Lower leg skin (tissue), 4 donors: ENCODE results near the gene CAMKK1. TPM values are rescaled to one million over a fixed set of nuclear protein-coding genes. Genes with fewer than 3 reads are reported as not detected.

Experiments used
- DNase-seq, 2 donors: peaks; one replicate each; pipeline ENCODE4 v3.0.0-alpha.2; 2019; ENCODE audit warnings: low spot score in 2 of 2
- H3K4me3 ChIP-seq: fragments of 200-600 bp; sonication (generic); 2 replicates; pipeline ENCODE4 v1.5.1; 2017; ENCODE audit warnings: mild to moderate bottlenecking, low read depth; ENCODE audit not compliant: poor library complexity, severe bottlenecking
- POLR2A ChIP-seq, 2 donors: fragments of 450-650 bp; IDR thresholded peaks; one replicate each; pipeline ENCODE4 v1.6.1; 2016 to 2017; ENCODE audit warnings: antibody characterized with exemption in 2 of 2, mild to moderate bottlenecking in 1 of 2, moderate library complexity in 1 of 2
- WGBS, 2 donors: methylation state at CpG; one replicate each; pipeline ENCODE4 v1.1.5; 2018; 5-methylcytosine and 5-hydroxymethylcytosine counted together
- intact Hi-C: fragments of 100-400 bp; cut with DNase I; formaldehyde crosslinking; loops from one replicate; pipeline ENCODE4 v1.15.0; 2023; ENCODE audit warnings: low total_unique reads
- total RNA-seq, 4 donors: library from RNA; depleted of rRNA; stranded (reverse); fragments of >200 nt; gene quantifications; one replicate each; pipeline ENCODE4 v1.1.0, GENCODE V29; 2016
- TF ChIP-seq, protein P1 (sequence below), 3 donors: fragments of 450-650 bp; IDR thresholded peaks; one replicate each; pipeline ENCODE4 v1.5.1; 2016; ENCODE audit warnings: antibody characterized with exemption in 3 of 3, mild to moderate bottlenecking in 3 of 3, moderate library complexity in 2 of 3

Gene CAMKK1
- total RNA-seq, 4 donors from 2014 or later = 7.3 to 21.2 (median 14.6) TPM

DNA sequence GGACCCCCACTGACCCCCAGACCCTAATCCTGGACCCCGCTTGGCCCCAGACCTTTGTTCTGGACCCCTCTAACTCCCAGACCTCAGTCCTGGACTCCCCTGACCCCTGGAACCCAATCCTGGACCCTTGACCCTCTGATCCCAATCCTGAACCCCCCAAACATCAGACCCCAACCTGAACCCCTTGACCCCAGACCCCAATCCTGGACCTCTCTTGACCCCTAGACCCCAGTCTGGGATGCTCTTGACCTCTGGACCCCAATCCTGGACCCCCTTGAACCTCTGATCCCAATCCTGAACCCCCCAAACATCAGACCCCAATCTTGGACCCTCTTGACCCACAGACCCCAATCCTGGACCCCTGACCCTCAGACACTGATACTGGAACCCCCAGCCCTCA, 36.9 kb upstream of the CAMKK1 start:
- DNase-seq = no peak
- intact Hi-C loops = no loop called here
- no peak for TF ChIP-seq POLR2A (IDR thresholded peaks at IDR 0.05)
- TF ChIP-seq, protein P1, sequence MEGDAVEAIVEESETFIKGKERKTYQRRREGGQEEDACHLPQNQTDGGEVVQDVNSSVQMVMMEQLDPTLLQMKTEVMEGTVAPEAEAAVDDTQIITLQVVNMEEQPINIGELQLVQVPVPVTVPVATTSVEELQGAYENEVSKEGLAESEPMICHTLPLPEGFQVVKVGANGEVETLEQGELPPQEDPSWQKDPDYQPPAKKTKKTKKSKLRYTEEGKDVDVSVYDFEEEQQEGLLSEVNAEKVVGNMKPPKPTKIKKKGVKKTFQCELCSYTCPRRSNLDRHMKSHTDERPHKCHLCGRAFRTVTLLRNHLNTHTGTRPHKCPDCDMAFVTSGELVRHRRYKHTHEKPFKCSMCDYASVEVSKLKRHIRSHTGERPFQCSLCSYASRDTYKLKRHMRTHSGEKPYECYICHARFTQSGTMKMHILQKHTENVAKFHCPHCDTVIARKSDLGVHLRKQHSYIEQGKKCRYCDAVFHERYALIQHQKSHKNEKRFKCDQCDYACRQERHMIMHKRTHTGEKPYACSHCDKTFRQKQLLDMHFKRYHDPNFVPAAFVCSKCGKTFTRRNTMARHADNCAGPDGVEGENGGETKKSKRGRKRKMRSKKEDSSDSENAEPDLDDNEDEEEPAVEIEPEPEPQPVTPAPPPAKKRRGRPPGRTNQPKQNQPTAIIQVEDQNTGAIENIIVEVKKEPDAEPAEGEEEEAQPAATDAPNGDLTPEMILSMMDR (IDR thresholded peaks at IDR 0.05) = no peak
- H3K4me3 ChIP-seq = no peak overlapping the region
- WGBS, 2 donors = 100% methylated on average over 1 of the region's 1 CpG

DNA sequence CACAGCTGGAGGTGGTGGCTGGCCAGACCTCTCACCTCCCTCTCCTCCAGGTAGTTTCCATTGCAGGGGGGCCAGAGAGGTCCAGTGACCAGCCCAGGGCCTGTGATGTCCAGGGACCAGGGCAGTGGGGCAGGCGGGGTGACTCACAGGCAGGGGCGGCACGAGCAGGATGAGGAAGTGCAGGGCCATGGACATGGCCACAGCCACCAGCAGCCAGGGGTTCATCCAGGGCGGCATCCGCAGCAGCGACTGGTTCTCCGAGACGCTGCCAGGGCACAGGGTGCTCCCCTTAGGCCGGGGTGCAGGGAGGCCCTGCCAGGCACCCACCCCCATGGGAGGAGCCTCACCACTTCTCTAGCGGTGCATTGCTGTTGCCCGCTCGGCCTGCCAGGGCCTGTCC, 36.3 kb upstream of the CAMKK1 start:
- H3K4me3 ChIP-seq = no peak overlapping the region
- WGBS, 2 donors = 89 to 94% methylated on average over 10 to 11 of the region's 12 CpGs
- DNase-seq = no peak
- no peak for TF ChIP-seq POLR2A (IDR thresholded peaks at IDR 0.05)
- TF ChIP-seq, protein P1 (IDR thresholded peaks at IDR 0.05) = no peak
- intact Hi-C loops = no loop called here

DNA sequence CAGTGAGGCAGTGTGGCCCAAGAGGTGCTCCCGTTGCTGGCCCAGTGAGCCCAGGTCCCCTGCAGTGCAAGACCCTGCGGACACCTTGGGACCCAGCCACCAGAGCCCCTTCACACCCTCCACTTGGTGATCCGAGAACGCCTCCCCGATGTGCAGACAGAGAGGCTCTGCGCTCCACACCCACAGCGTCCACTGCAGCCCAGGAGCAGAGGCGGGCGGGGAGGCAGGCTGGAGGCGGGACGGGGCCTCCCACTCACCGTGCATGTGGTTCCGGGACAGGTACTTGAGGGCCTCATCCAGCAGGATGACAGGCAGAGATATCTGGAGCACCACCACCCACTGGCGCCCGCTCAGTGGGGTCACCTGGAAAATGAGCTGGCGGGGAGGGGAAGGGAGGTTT, 35.6 kb upstream of the CAMKK1 start:
- intact Hi-C loops = no loop called here
- no peak overlapping the region for H3K4me3 ChIP-seq
- TF ChIP-seq POLR2A (IDR thresholded peaks at IDR 0.05) = no peak
- TF ChIP-seq, protein P1 (IDR thresholded peaks at IDR 0.05) = no peak
- no peak for DNase-seq
- WGBS, 2 donors = 93 to 97% methylated on average over 16 of the region's 16 CpGs

DNA sequence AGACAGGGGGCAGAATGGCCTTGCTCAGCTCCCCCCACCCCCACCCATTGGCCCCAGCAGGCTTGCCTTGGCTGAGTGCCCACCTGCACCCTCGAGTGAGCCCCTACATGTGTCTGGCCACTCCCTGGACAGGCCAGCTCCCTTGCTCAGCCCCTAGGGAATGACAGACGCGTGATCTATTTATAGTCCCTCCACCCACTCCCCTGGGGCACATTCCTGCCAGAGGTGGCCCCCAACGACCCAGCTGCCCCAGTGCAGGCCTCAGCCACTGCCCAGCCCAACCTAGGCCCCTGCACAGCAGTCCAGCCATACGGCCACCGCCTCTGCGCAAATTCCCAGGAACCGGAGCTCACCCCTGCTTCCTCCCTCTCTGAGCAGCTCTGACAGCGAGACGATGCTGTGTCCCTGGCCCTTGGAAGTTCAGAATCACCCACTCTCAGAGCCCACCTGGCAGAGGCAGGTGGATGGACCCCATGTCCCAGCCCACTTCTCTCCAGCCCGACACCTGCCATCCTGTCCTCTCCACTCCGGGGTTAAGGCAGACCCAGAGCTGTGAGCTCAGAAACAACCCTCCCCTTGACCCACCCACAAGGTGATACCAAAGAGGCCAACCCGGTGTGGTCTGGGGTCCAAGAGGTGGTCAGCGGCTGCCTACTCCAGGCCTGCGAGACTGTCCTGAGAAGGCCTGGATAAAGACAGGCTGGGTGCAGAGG, 34.9 kb upstream of the CAMKK1 start:
- no peak for TF ChIP-seq POLR2A (IDR thresholded peaks at IDR 0.05)
- TF ChIP-seq, protein P1 (IDR thresholded peaks at IDR 0.05) = no peak
- no peak for DNase-seq
- WGBS, 2 donors = 78 to 80% methylated on average over 15 of the region's 15 CpGs
- no peak overlapping the region for H3K4me3 ChIP-seq
- intact Hi-C loops = no loop called here

DNA sequence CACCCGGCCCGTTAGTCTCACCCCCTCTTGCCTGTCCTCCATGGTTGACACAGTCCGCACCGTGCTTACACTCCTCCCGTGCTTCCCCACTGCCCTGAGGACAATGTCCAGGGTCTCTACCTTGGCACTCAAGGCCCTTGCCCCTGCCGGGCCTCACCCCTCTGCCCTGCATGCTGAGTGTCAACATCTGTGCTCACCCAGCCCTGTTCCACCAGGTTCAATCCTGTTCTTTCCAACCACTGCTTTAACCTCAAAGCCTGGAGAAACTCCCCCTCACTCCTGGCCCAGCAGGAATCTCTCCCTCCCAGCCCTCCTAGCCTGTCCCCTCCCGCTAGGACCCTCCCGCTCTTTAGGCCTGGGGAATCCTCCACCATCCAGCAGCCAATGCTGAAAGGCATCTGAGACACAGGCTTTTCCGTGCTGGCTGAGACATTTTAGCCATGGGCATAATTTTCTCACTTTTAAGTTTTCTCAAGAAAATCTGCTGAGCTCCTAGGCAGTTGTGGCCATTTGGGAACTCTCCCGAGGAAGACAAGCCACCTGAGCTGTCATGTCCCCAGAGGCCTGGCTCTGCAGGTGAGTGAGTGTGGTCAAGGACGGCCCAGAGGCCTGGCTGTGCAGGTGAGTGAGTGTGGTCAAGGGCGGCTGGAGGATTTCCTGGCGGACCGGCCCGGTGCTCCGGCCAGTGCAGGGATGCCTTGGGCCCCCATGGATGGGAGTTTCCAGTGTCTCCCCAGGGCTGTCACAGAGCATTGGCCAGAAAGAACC, 34.2 kb upstream of the CAMKK1 start:
- WGBS, 2 donors = 86% methylated on average over 16 of the region's 16 CpGs

More for the DNA sequence above, 34.2 kb upstream of the CAMKK1 start:
- no peak overlapping the region for H3K4me3 ChIP-seq
- TF ChIP-seq POLR2A (IDR thresholded peaks at IDR 0.05) = no peak
- TF ChIP-seq, protein P1 (IDR thresholded peaks at IDR 0.05) = no peak
- DNase-seq = no peak
- intact Hi-C loops = no loop called here
